DMS79 (cell line): ENCODE measurements around the gene CRELD1.
"Not testable (repeated sequence)": the region's sequence is repeated elsewhere in the genome, so short reads cannot be mapped to it uniquely, and the experiment has no call there.

Source experiments
- DNase-seq: peaks from one replicate; lab custom pipeline; 2025; lab: John Stamatoyannopoulos, UW

The CRELD1 gene, protein sequence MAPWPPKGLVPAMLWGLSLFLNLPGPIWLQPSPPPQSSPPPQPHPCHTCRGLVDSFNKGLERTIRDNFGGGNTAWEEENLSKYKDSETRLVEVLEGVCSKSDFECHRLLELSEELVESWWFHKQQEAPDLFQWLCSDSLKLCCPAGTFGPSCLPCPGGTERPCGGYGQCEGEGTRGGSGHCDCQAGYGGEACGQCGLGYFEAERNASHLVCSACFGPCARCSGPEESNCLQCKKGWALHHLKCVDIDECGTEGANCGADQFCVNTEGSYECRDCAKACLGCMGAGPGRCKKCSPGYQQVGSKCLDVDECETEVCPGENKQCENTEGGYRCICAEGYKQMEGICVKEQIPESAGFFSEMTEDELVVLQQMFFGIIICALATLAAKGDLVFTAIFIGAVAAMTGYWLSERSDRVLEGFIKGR

DNA sequence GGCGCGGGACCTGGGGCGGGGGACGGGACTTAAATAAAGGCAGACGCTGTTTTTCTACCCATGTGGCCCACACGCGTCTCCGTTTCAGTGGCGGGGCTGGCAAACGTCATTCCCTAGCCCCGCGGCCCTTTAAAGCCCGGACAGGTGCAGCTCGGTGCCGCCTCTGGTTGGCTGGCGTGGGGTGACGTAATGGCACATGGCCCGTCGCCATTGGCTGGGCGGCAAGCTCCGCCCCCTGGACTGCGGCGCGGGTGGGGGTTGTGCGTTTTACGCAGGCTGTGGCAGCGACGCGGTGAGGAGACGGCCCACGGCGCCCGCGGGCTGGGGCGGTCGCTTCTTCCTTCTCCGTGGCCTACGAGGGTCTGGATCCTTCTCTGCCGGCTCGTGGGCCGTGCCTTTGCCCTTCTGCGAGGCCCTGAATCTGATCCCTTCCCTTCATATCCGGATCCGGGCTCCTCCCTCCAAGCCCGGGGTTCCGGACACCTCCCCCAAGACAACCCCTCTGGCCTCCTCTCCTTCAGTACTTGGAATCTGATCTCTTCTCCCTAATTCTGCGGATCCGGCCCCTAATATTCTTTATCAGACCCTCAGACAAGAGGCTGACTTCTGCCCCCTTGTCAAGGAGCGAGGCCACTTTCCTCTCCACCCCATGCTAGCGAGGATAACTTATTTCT is at the start of gene CRELD1:
CRELD1 (plus strand) TSS at position 274 of the 674 bp plus-strand sequence. CDS start 605 bp downstream, outside the sequence.
- DNase-seq, result peak; percentile 54

- DNase-seq, result no peak
Observed at GRCh38 chr3:9884555-9885165, 49.0 kb upstream of the CRELD1 start.

- DNase-seq, result no peak
Observed at GRCh38 chr3:9886328-9886727, 47.3 kb upstream of the CRELD1 start.

DNA sequence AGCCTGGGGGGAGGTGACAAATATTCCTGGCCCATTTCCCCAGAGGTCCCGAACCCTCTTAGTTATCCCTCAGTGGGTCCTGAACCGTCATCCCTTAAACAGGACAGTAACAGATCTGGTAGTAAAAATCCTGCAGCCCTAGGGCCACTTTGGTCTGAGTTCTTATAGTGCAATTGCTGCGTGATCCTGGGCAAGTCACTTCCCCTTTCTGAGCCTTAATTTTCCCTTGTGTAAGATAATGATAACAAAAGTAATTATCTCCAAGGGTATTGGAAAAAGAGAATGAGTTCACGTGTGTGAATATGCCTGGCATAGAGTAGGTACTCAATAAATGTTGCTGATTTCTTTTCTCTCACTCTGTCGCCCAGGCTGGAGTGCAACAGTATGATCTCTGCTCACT is 46.2 kb upstream of the CRELD1 start:
- DNase-seq, result no peak

DNA sequence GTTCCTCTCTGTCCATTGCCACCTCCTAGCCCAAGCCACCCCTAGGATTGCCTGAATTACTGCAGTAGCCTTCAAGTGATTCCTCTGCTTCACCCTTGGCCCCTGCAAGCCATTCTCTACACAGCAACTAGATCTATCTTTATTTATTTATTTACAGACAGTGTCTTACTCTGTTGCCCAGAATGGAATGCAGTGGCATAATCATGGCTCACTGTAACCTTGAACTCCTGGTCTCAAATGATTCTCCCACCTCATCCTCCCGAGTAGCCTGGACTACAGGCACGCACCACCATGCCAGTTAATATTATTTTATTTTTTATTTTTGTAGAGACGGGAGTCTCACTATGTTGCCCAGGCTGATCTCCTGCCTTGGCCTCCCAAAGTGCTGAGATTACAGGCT is 45.1 kb upstream of the CRELD1 start:
- no peak for DNase-seq

DNA sequence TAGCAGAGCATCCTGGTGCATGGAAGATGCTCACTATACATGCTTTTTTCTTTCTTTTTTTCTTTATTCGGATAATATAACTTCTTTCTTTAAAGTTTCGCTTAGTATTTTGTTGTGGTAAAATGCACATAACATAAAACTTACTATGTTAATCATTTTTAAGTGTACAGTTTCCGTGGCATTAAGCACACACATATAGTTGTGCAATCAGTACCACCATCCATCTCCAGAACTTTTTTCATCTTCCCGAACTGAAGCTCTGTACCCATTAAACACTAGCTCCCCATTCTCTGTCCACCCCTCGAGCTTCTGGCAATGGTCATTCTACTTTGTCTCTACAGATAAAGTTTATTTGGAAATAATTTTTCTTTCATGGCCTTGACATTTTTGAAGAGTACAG is 44.2 kb upstream of the CRELD1 start:
- no peak for DNase-seq

- DNase-seq, result peak; percentile 16
Observed at GRCh38 chr3:9890249-9891071, 43.2 kb upstream of the CRELD1 start, which contains the start of gene JAGN1. JAGN1 (plus strand) TSS chr3:9890610; CDS start chr3:9890723, 113 bp downstream.

- no peak for DNase-seq
Observed at GRCh38 chr3:9891072-9891622, 42.5 kb upstream of the CRELD1 start.

GRCh38 chr3:9893739-9894138 is 39.9 kb upstream of the CRELD1 start:
- no peak for DNase-seq

DNA sequence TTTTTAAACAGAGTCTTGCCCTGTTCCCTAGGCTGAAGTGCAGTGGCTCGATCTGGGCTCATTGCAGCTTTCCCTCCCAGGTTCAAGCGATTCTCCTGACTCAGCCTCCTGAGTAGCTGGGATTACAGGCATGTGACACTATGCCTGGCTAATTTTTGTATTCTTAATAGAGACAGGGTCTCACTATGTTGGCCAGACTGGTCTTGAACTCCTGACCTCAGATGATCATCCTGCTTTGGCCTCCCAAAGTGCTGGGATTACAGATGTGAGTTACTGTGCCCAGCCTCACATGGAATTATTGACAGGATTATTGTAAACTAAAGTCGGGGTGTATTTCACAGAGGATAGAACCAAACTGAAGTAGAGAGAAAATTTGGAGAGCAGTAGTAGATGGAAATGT is 37.9 kb upstream of the CRELD1 start:
- DNase-seq, result not testable (repeated sequence)

GRCh38 chr3:9896755-9897407 is 36.8 kb upstream of the CRELD1 start:
- DNase-seq, result not testable (repeated sequence)

DNA sequence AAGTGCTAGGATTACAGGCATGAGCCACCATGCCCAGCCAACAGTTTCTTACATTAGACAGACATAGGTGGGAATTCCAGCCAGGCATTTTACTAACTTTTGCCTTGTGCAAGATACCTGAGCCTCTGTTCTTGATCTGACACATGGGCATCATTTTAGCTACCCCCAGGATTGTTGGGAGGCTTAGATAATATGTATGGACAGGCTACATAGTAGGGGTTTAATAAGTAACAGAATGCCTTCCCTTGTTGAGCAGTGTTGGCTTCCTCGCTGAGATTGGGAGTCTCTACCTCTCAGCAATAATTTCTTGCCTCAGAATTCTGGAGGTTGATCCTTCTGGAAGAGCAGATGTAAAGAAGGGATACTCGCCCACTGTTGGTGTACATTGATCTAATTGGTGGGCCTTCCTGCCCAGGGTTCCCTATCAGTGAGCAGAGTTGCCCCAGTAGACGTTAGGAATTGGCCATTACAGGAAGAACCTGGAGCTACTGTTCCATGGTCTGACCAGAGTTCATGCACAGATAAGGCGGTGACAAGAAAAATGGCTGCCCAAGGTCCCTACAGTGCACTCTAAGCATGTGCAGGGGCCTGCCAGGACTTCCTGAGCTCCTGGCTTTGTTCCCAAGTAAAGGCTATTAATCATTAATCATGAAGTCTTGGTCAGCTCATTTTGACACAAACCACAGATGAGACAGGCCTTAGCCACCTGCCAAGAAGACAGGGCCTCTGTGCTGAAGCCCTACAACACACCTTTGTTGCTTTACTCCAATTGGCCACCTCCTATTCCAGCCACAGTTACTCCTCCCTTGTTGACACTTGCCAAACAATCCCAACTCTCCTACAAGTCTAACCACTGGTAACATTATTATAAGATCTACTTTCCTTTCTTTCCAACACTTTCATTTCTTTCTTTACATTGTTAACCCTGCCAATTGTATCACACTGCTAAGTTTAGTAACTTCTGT is 35.9 kb upstream of the CRELD1 start:
- DNase-seq, result no peak

DNA sequence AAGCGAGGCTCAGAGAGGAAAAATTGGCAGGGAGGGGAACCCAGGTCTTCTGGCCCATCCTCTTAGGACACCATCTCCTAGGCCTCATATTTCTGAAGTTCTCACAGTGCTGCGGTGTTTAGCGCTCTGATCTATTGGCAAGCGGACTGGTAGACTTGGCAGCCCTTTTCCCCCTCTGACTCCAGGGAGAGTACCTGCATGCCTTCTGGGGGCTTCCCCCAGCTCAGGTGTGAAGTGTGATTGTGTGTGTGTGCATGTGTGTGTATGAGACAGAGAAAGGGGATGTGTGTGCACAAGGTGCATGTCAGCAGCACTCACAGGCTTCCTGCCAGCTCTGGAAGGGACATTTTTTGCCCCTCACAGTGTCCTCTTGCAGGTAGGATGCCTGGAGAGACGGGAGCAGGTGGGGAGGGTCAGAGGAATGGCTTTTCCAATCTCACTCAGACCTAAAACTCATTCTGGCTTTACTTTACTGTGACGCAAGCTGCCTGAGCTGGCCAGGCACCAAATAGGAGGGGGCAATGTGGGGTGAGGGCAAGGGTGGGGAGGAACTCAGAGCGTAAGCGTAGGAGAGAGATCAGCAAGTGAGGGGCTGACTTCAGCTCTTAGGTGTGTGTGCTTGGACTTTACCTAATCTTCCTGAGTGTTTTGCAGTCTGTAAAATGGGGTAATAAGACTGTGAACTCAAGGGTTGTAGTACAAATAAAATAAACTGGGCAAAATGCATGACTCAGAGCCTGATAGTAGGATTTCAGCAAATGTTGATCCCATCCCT is 35.0 kb upstream of the CRELD1 start:
- DNase-seq, result no peak

DNA sequence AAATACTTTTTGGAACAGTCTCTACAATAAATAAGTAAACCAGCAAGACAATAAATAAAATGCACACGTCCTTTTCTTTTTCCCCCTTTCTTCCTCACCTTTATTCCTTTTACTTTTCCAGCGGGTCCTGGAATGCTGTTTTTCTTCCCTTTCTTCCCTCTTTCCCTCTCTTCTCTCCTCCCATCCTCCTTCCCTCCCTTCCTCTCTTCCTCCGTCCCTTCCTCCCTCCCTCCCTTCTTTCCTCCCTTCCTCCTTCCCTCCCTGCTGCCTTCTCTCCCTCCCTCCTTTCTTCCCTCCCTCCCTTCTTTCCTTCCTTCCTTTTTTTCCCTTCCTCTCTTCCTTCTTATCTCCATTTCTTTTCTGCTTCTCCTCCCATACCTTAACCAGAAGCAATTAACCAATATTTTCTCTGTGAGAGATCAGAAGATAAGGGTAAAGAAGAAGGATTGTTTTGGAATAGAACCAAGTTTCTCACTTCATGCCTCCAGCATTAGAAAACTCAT is 34.3 kb upstream of the CRELD1 start:
- DNase-seq, result no peak

- not testable (repeated sequence) for DNase-seq
Observed at GRCh38 chr3:9900965-9901415, 32.6 kb upstream of the CRELD1 start.

DNA sequence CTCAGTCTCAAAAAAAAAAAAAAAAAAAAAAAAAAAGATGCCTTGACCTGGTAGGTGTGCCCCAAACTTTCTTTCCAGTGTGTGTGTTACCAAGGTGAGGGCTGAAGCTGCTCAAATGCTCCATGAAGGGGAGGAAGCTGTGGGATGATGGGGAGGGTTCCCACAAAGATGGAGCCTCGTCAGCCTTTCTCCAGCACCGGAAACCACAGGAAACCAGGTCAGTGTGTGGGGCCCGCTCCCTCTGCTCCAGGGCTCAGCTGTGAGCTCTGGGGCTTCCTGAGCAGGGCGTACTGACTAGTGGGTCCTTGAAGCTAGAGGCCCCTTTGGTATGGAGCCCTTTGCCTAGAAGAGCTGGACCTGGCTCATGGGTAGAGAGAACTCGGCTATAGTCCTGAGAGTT is 31.7 kb upstream of the CRELD1 start:
- DNase-seq, result no peak

DNA sequence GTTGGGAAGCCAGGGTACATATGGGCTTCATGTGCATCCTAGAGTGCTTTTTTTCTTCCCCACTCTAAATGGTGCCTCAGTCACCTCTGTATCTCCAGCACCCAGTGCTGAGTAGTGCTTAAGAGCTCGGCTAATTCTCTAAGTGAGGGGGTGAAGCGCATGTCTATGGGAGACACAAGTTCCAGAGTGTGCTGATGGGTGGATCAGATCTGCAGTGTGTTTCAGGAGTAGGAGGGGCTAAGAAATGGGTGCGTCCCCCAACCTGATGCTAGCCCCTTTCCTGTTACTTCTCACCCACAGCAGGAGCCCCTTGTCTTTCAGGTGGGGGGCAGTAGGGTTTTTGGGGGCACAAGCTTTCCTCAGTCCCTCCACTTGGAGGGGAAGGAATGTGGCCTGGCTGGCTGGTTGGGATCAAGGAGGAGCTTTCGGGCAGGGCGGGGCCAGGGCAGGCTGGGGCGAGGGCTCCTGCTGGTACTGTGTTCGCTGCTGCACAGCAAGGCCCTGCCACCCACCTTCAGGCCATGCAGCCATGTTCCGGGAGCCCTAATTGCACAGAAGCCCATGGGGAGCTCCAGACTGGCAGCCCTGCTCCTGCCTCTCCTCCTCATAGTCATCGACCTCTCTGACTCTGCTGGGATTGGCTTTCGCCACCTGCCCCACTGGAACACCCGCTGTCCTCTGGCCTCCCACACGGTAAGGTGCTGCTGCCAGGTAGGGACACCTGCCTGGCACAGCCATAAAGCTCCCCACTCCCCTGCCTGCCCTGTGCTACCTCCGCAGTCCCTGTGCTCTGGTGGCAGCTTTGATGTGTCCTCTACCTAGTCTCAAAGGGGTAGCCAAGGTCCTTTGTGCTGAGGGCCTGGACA is 31.0 kb upstream of the CRELD1 start, which contains the start of gene IL17RE:
IL17RE (plus strand) TSS at position 477 of the 866 bp plus-strand sequence; CDS start at position 562, 85 bp downstream.
- no peak for DNase-seq

DNA sequence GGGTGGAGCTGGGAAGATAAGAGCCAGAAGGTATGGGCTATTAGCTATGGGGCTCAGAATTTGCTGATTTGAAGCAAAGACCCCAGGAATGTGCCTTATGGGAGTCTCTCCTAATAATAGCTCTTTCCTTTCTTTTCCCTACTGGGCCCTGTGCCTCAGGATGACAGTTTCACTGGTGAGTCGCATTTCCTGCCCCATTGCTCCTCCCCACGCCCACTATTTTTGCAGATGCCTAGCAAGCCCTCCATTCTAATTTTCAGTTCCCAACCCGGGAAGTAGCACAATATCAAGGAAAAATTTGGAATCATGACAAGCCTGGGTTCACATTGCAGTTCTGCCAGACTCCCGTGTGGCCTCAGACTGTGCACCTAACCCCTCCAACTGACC is 30.4 kb upstream of the CRELD1 start:
- DNase-seq, result no peak
